MM.1S (cell line): ENCODE results near the gene ING4.

ENCODE experiments used
- DNase-seq: peaks from one replicate; pipeline ENCODE4 v3.0.0-alpha.2; 2015
- H2AFZ ChIP-seq: fragments of 300-600 bp; sonication (generic); 2 replicates; pipeline ENCODE4 v1.6.0; 2016; ENCODE audit warnings: antibody characterized with exemption, low read length
- H3F3A ChIP-seq: fragments of 300-600 bp; sonication (generic); 2 replicates; pipeline ENCODE4 v1.6.1; 2016; ENCODE audit warnings: mild to moderate bottlenecking, antibody characterized with exemption, low read length, moderate library complexity, mixed read lengths; ENCODE audit not compliant: insufficient read depth
- H3K27ac ChIP-seq: fragments of 300-600 bp; sonication (generic); 2 replicates; pipeline ENCODE4 v1.5.1; 2016; ENCODE audit warnings: mild to moderate bottlenecking, low read length
- H3K27me3 ChIP-seq: fragments of 300-600 bp; sonication (generic); replicated peaks from 2 replicates; pipeline ENCODE4 v1.6.0; 2016; ENCODE audit warnings: low read length; ENCODE audit not compliant: insufficient read depth
- H3K36me3 ChIP-seq: fragments of 300-600 bp; sonication (generic); replicated peaks from 2 replicates; pipeline ENCODE4 v1.6.1; 2016; ENCODE audit warnings: mild to moderate bottlenecking, low read length, mixed read lengths; ENCODE audit not compliant: insufficient read depth
- H3K4me1 ChIP-seq: fragments of 300-600 bp; sonication (generic); 2 replicates; pipeline ENCODE4 v1.6.1; 2016; ENCODE audit warnings: low read length, mixed read lengths
- H3K4me2 ChIP-seq: fragments of 300-600 bp; sonication (generic); 2 replicates; pipeline ENCODE4 v1.6.0; 2016; ENCODE audit warnings: low read depth, low read length
- H3K4me3 ChIP-seq: fragments of 300-600 bp; sonication (generic); 2 replicates; pipeline ENCODE4 v1.5.1; 2016; ENCODE audit warnings: low read length, mixed read lengths
- H3K79me2 ChIP-seq: fragments of 300-600 bp; sonication (generic); 2 replicates; pipeline ENCODE4 v1.6.1; 2016; ENCODE audit warnings: mixed run types, low read length, mixed read lengths
- H3K9ac ChIP-seq: fragments of 300-600 bp; sonication (generic); 2 replicates; pipeline ENCODE4 v1.6.1; 2016; ENCODE audit warnings: low read length, mixed read lengths
- H3K9me2 ChIP-seq: fragments of 300-600 bp; sonication (generic); replicated peaks from 2 replicates; pipeline ENCODE4 v1.6.1; 2016; ENCODE audit warnings: mild to moderate bottlenecking, low read length, mixed read lengths; ENCODE audit not compliant: insufficient read depth
- H3K9me3 ChIP-seq: fragments of 300-600 bp; sonication (generic); replicated peaks from 2 replicates; pipeline ENCODE4 v1.6.1; 2016; ENCODE audit warnings: mild to moderate bottlenecking, low read length, mixed read lengths; ENCODE audit not compliant: insufficient read depth
- H4K20me1 ChIP-seq: fragments of 300-600 bp; sonication (generic); 2 replicates; pipeline ENCODE4 v1.6.1; 2016; ENCODE audit warnings: mild to moderate bottlenecking, low read length, moderate library complexity, mixed read lengths; ENCODE audit not compliant: insufficient read depth
- CTCF ChIP-seq: fragments of 300-600 bp; sonication (generic); IDR thresholded peaks from 2 replicates; pipeline ENCODE4 v1.5.1; 2016; ENCODE audit warnings: antibody characterized with exemption, low read length, mixed read lengths
- EZH2 ChIP-seq: fragments of 300-600 bp; sonication (generic); optimal IDR thresholded peaks from 2 replicates; pipeline ENCODE3; 2017; ENCODE audit warnings: low read depth, mild to moderate bottlenecking, antibody characterized with exemption, low read length, mixed read lengths
- EZH2phosphoT487 ChIP-seq: fragments of 300-600 bp; sonication (generic); IDR thresholded peaks from 2 replicates; pipeline ENCODE4 v1.6.1; 2018; ENCODE audit warnings: antibody characterized with exemption, low read length

ING4 gene

GRCh38 chr12:6696690-6697583 is 34.0 kb upstream of the ING4 start:
- no peaks in the 10 kb centered on the region for H3K79me2 ChIP-seq
- peaks cover 76% of the 10 kb centered on the region for H3K27me3 ChIP-seq
- H3K9me3 ChIP-seq = no peaks in the 10 kb centered on the region
- H3K9ac ChIP-seq = no peak overlapping the region
- no peaks in the 10 kb centered on the region for H3K9me2 ChIP-seq
- TF ChIP-seq CTCF (no peak), EZH2phosphoT487 (no peak), EZH2 (no peak)
- H3K4me2 ChIP-seq = no peak overlapping the region
- no peaks in the 10 kb centered on the region for H3K36me3 ChIP-seq
- H3K27ac ChIP-seq = no peak overlapping the region
- no peaks in the 10 kb centered on the region for H4K20me1 ChIP-seq
- no peaks in the 10 kb centered on the region for H3K4me1 ChIP-seq
- DNase-seq = no peak
- H3K4me3 ChIP-seq = no peak overlapping the region
- no peak overlapping the region for H2AFZ ChIP-seq
- H3F3A ChIP-seq = no peaks in the 10 kb centered on the region

GRCh38 chr12:6695313-6696045 is 32.6 kb upstream of the ING4 start:
- no peaks in the 10 kb centered on the region for H3K36me3 ChIP-seq
- H3K9me2 ChIP-seq = no peaks in the 10 kb centered on the region
- no peak overlapping the region for H3K9ac ChIP-seq
- H3K4me2 ChIP-seq = no peak overlapping the region
- no peaks in the 10 kb centered on the region for H3K9me3 ChIP-seq
- no peaks in the 10 kb centered on the region for H3K79me2 ChIP-seq
- H3K27ac ChIP-seq = no peak overlapping the region
- peaks cover 63% of the 10 kb centered on the region for H3K27me3 ChIP-seq
- no peak for DNase-seq
- no peaks in the 10 kb centered on the region for H3F3A ChIP-seq
- TF ChIP-seq EZH2 (no peak), EZH2phosphoT487 (no peak), CTCF (no peak)
- H2AFZ ChIP-seq = no peak overlapping the region
- no peak overlapping the region for H3K4me3 ChIP-seq
- no peaks in the 10 kb centered on the region for H3K4me1 ChIP-seq
- H4K20me1 ChIP-seq = no peaks in the 10 kb centered on the region

- Histone ChIP-seq H3K9me3 (no peaks in the 10 kb centered on the region), H3K4me2 (no peak overlapping the region), H3K9ac (no peak overlapping the region), H3K27me3 (peaks cover 56% of the 10 kb centered on the region), H2AFZ (no peak overlapping the region), H3K36me3 (no peaks in the 10 kb centered on the region), H3K79me2 (peaks cover 7% of the 10 kb centered on the region), H3K27ac (no peak overlapping the region), H3K4me3 (no peak overlapping the region), H3K4me1 (no peaks in the 10 kb centered on the region), H4K20me1 (no peaks in the 10 kb centered on the region), H3K9me2 (no peaks in the 10 kb centered on the region), H3F3A (no peaks in the 10 kb centered on the region)
- DNase-seq = no peak
- no peak for TF ChIP-seq EZH2phosphoT487
- no peak for TF ChIP-seq CTCF
- TF ChIP-seq EZH2 = no peak
Measured at GRCh38 chr12:6694701-6695100, 31.8 kb upstream of the ING4 start.
